H1 (cell line): ENCODE results near the gene LCE3E. TPM values are rescaled to one million over a fixed set of nuclear protein-coding genes. Genes with fewer than 3 reads are reported as not detected.

Source experiments
- CTCF ChIA-PET: fragments of 300-600 bp; sonication (Branson Sonifier 250); formaldehyde crosslinking; loops from one replicate; lab custom pipeline; 2021; ENCODE audit not compliant: partially characterized antibody; lab: Charles Lee
- POLR2A ChIA-PET: fragments of 300-600 bp; sonication (Branson Sonifier 250); formaldehyde crosslinking; loops from one replicate; lab custom pipeline; 2021; ENCODE audit warnings: inconsistent platforms; ENCODE audit not compliant: partially characterized antibody; lab: Charles Lee
- DNase-seq, 2 experiments: peaks; one replicate each; pipeline versions ENCODE4 v3.0.0 to v3.0.0-alpha.2; 2010 to 2022; ENCODE audit warnings: low spot score in 2 of 2, low read depth in 1 of 2, mixed read lengths in 1 of 2
- FAIRE-seq: peaks from 2 replicates; lab custom pipeline; 2011; peaks lifted over from hg19 to GRCh38; lab: Jason Lieb, UNC
- H2AFZ ChIP-seq: 2 replicates; pipeline ENCODE4 v1.8.1; 2012; ENCODE audit warnings: low read length, inconsistent platforms
- H2AK5ac ChIP-seq: 2 replicates; pipeline ENCODE4 v1.6.1; 2013; ENCODE audit warnings: low read depth, low read length
- H2BK120ac ChIP-seq: replicated peaks from 2 replicates; pipeline ENCODE3; 2013; ENCODE audit warnings: low read depth, low read length, inconsistent platforms
- H2BK12ac ChIP-seq: 2 replicates; pipeline ENCODE4 v1.6.1; 2013; ENCODE audit warnings: low read depth, low read length
- H2BK15ac ChIP-seq: 2 replicates; pipeline ENCODE4 v1.6.1; 2013; ENCODE audit warnings: low read length
- H2BK20ac ChIP-seq: 2 replicates; pipeline ENCODE4 v1.6.1; 2013; ENCODE audit warnings: low read length
- H2BK5ac ChIP-seq: 2 replicates; pipeline ENCODE4 v1.6.1; 2013; ENCODE audit warnings: low read depth, low read length
- H3K14ac ChIP-seq: 2 replicates; pipeline ENCODE4 v1.6.1; 2013; ENCODE audit warnings: inconsistent platforms; ENCODE audit not compliant: insufficient read length
- H3K18ac ChIP-seq: 2 replicates; pipeline ENCODE4 v1.6.1; 2013; ENCODE audit warnings: low read length; ENCODE audit errors: extremely low read depth
- H3K23ac ChIP-seq: 2 replicates; pipeline ENCODE4 v1.6.1; 2013; ENCODE audit warnings: inconsistent platforms; ENCODE audit not compliant: insufficient read length
- H3K23me2 ChIP-seq: 2 replicates; pipeline ENCODE4 v1.6.1; 2013; ENCODE audit warnings: low read depth, low read length
- H3K27ac ChIP-seq: 2 replicates; pipeline ENCODE4 v1.6.1; 2011; ENCODE audit warnings: low read depth, low read length, inconsistent platforms
- H3K27me3 ChIP-seq, 4 experiments: replicated peaks in 1 of 4; 1 replicate in 1 of 4; 2 replicates in 3 of 4; pipeline versions ENCODE4 v1.6.1 to v1.8.1; 2011 to 2013; ENCODE audit warnings: low read length in 3 of 4, mild to moderate bottlenecking in 3 of 4, inconsistent platforms in 2 of 4, mixed read lengths in 2 of 4, moderate library complexity in 1 of 4; ENCODE audit not compliant: control insufficient read depth in 3 of 4, insufficient read depth in 3 of 4; ENCODE audit errors: extremely low read depth in 1 of 4
- H3K36me3 ChIP-seq, 4 experiments: 2 replicates each; pipeline versions ENCODE4 v1.6.1 to v1.8.1; 2011 to 2013; ENCODE audit warnings: mild to moderate bottlenecking in 4 of 4, low read length in 3 of 4, moderate library complexity in 2 of 4, control low read depth in 1 of 4, inconsistent platforms in 1 of 4; ENCODE audit not compliant: insufficient read depth in 4 of 4, control insufficient read depth in 2 of 4
- H3K4ac ChIP-seq: replicated peaks from 2 replicates; pipeline ENCODE3; 2013; ENCODE audit warnings: low read length, low read depth, mixed read lengths, inconsistent platforms; ENCODE audit not compliant: insufficient read length
- H3K4me1 ChIP-seq, 4 experiments: replicated peaks in 1 of 4; 1 replicate in 1 of 4; 2 replicates in 3 of 4; pipeline versions ENCODE4 v1.6.1 to v1.8.1; 2011 to 2013; ENCODE audit warnings: low read length in 3 of 4, inconsistent platforms in 2 of 4, mixed read lengths in 1 of 4; ENCODE audit not compliant: insufficient read depth in 4 of 4, control insufficient read depth in 3 of 4
- H3K4me2 ChIP-seq, 2 experiments: 2 replicates each; pipeline versions ENCODE4 v1.6.1 to v1.8.1; 2011 to 2013; ENCODE audit warnings: low read depth in 2 of 2, low read length in 2 of 2, control low read depth in 1 of 2, inconsistent platforms in 1 of 2, mild to moderate bottlenecking in 1 of 2; ENCODE audit not compliant: insufficient read depth in 1 of 2
- H3K4me3 ChIP-seq, 4 experiments: fragments of 200-600, 300-600 bp in 1 of 4; sonication (generic), shearing (Covaris generic), sonication (Bioruptor Twin) in 1 of 4; 2 replicates each; pipeline versions ENCODE4 v1.5.1 to v1.8.1; 2011 to 2016; ENCODE audit warnings: low read length in 4 of 4, low read depth in 3 of 4, control low read depth in 2 of 4, inconsistent platforms in 2 of 4, mild to moderate bottlenecking in 2 of 4, mixed read lengths in 1 of 4, moderate library complexity in 1 of 4; ENCODE audit not compliant: insufficient read depth in 2 of 4; ENCODE audit errors: extremely low read depth in 1 of 4
- H3K56ac ChIP-seq: replicated peaks from 2 replicates; pipeline ENCODE3; 2013; ENCODE audit warnings: low read depth, mild to moderate bottlenecking, mixed read lengths, low read length, inconsistent platforms; ENCODE audit not compliant: insufficient read length
- H3K79me1 ChIP-seq: 2 replicates; pipeline ENCODE4 v1.6.1; 2013; ENCODE audit warnings: low read depth, low read length, control low read depth
- H3K79me2 ChIP-seq, 2 experiments: 2 replicates each; pipeline versions ENCODE4 v1.6.1 to v1.8.1; 2012 to 2013; ENCODE audit warnings: low read length in 2 of 2, mild to moderate bottlenecking in 2 of 2, inconsistent platforms in 1 of 2; ENCODE audit not compliant: insufficient read depth in 2 of 2, control insufficient read depth in 1 of 2
- H3K9ac ChIP-seq, 4 experiments: replicated peaks in 1 of 4; 1 replicate in 1 of 4; 2 replicates in 3 of 4; pipeline versions ENCODE4 v1.6.1 to v1.8.1; 2011 to 2013; ENCODE audit warnings: low read depth in 3 of 4, low read length in 3 of 4, control low read depth in 2 of 4, mild to moderate bottlenecking in 2 of 4, moderate library complexity in 2 of 4, inconsistent platforms in 1 of 4; ENCODE audit errors: extremely low read depth in 1 of 4
- H3K9me3 ChIP-seq, 2 experiments: 2 replicates each; pipeline versions ENCODE4 v1.6.1 to v1.8.1; 2012 to 2013; ENCODE audit warnings: mild to moderate bottlenecking in 2 of 2, moderate library complexity in 2 of 2, control low read depth in 1 of 2, inconsistent platforms in 1 of 2, low read depth in 1 of 2, low read length in 1 of 2, mixed read lengths in 1 of 2; ENCODE audit not compliant: insufficient read depth in 2 of 2
- H4K20me1 ChIP-seq, 2 experiments: replicated peaks in 1 of 2; 2 replicates each; pipeline versions ENCODE3 to v1.8.1; 2011 to 2013; ENCODE audit warnings: inconsistent platforms in 2 of 2, low read length in 2 of 2, mild to moderate bottlenecking in 1 of 2; ENCODE audit not compliant: insufficient read depth in 2 of 2, control insufficient read depth in 1 of 2
- H4K5ac ChIP-seq: 2 replicates; pipeline ENCODE4 v1.6.1; 2013; ENCODE audit warnings: low read length, low read depth, mixed read lengths, inconsistent platforms; ENCODE audit not compliant: insufficient read length
- H4K8ac ChIP-seq: 2 replicates; pipeline ENCODE4 v1.8.0; 2013; ENCODE audit warnings: mild to moderate bottlenecking, moderate library complexity, low read length, inconsistent platforms; ENCODE audit not compliant: insufficient read depth; ENCODE audit errors: extremely low read depth
- H4K91ac ChIP-seq: replicated peaks from 2 replicates; pipeline ENCODE3; 2013; ENCODE audit warnings: low read length, mixed read lengths, inconsistent platforms; ENCODE audit not compliant: insufficient read length
- BRCA1 ChIP-seq: IDR thresholded peaks from 2 replicates; pipeline ENCODE4 v1.6.1; 2012; ENCODE audit warnings: low read depth, low read length, improper control_type of control experiment
- CEBPB ChIP-seq: IDR thresholded peaks from 2 replicates; pipeline ENCODE4 v1.6.1; 2012; ENCODE audit warnings: low read depth, low read length
- EGR1 ChIP-seq: IDR thresholded peaks from 2 replicates; pipeline ENCODE4 v1.6.1; 2011; ENCODE audit warnings: low read depth, low read length, borderline replicate concordance
- GTF2F1 ChIP-seq: IDR thresholded peaks from 2 replicates; pipeline ENCODE4 v1.6.1; 2012; ENCODE audit warnings: low read depth, low read length, improper control_type of control experiment, borderline replicate concordance
- JUND ChIP-seq: IDR thresholded peaks from 2 replicates; pipeline ENCODE4 v1.6.1; 2011; ENCODE audit warnings: mild to moderate bottlenecking, improper control_type of control experiment, low read length
- RXRA ChIP-seq: IDR thresholded peaks from 2 replicates; pipeline ENCODE4 v1.6.1; 2011; ENCODE audit warnings: low read depth, mild to moderate bottlenecking, low read length, moderate library complexity; ENCODE audit not compliant: insufficient read depth
- SRF ChIP-seq: IDR thresholded peaks from 2 replicates; pipeline ENCODE4 v1.6.1; 2011; ENCODE audit warnings: mild to moderate bottlenecking, low read depth, low read length, moderate library complexity
- SUZ12 ChIP-seq: fragments of 200-600 bp; sonication (generic); IDR thresholded peaks from 2 replicates; pipeline ENCODE4 v1.6.1; 2012; ENCODE audit warnings: mild to moderate bottlenecking, inconsistent platforms, low read length, moderate library complexity, mixed read lengths
- ZNF274 ChIP-seq: IDR thresholded peaks from 2 replicates; pipeline ENCODE4 v1.7.0; 2012; ENCODE audit warnings: low read length, borderline replicate concordance; ENCODE audit errors: extremely low read depth
- WGBS, 2 experiments: shearing (Covaris generic) in 1 of 2; methylation state at CpG; one replicate each; pipeline versions ENCODE4 v1.1.6 to v1.1.7; 2013 to 2015; ENCODE audit warnings: low lambda C conversion rate in 2 of 2, mixed read lengths in 2 of 2, inconsistent platforms in 1 of 2, low coverage in 1 of 2, missing lambda C conversion rate in 1 of 2; ENCODE audit not compliant: insufficient replicate concordance in 2 of 2, insufficient coverage in 1 of 2, insufficient read length in 1 of 2; ENCODE audit errors: extremely low coverage in 1 of 2, missing lambda C conversion rate in 1 of 2; 5-methylcytosine and 5-hydroxymethylcytosine counted together
- polyA plus RNA-seq, 7 experiments: library from polyadenylated mRNA; depleted of rRNA in 3 of 7; stranded (reverse) in 5 of 7; unstranded in 2 of 7; fragments of >200 nt in 5 of 7; fragments of 200-250 nt in 2 of 7; gene quantifications; 1 replicate in 5 of 7; 2 replicates in 1 of 7; 4 replicates in 1 of 7; pipeline versions ENCODE4 v1.2.1 to v1.2.3, GENCODE V29; 2011 to 2013; ENCODE audit warnings: missing spikeins in 2 of 7, mixed read lengths in 2 of 7
- total RNA-seq: library from RNA; stranded (reverse); fragmentation: NEBNext Ultra II Directional; extraction: Animal tissue kit (Norgen Biotek cat#: 25700); gene quantifications from 2 replicates; pipeline ENCODE4 v1.2.1, GENCODE V29; 2021

The LCE3E gene
- total and polyA plus RNA-seq, 2 of the 8 experiments (the other 6 are each of a cell fraction or from before 2014, with no cell fraction given): not detected

DNA sequence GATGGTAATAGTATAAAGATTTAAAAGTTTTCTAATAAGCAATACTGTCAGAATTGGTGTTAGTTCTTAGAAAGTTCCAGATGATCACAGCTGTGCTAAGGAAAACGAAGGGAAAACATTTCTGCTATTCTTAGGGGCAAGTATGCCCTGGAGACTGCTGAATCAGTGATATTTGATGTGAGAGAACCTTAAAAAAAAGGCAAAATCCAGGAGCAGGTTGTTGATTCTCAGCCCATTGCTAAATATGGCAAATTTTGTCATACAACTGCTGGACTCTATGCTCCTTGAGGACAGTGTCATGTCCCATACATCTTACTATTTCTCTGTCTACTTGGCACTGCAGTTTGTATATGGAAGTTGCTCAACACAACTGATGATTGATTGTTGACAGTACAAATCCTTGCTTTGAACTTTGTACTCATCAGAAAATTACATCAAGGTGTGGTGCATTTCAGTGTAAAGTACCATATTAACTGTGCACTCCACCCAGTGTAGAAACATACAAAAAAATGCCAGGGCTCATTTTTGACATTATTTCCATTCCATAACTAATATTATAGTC, 41.4 kb downstream of the LCE3E start:
- Histone ChIP-seq H3K9ac (no peak overlapping the region), H3K23ac (no peak overlapping the region), H3K4ac (no peak overlapping the region), H3K36me3 (no peaks in the 10 kb centered on the region), H2BK120ac (no peak overlapping the region), H2BK15ac (no peak overlapping the region), H2AFZ (no peak overlapping the region), H3K79me1 (no peaks in the 10 kb centered on the region), H2BK5ac (no peak overlapping the region), H2AK5ac (no peak overlapping the region), H4K91ac (no peak overlapping the region), H2BK12ac (no peak overlapping the region), H3K9me3 (peaks cover 55 to 58% of the 10 kb centered on the region in 2 experiments), H3K27me3 (no peaks in the 10 kb centered on the region), H3K14ac (no peak overlapping the region), H3K18ac (no peak overlapping the region), H4K20me1 (no peaks in the 10 kb centered on the region), H3K79me2 (no peaks in the 10 kb centered on the region), H3K4me1 (no peaks in the 10 kb centered on the region), H4K8ac (no peak overlapping the region), H2BK20ac (no peak overlapping the region), H3K4me3 (no peak overlapping the region), H4K5ac (no peak overlapping the region), H3K4me2 (no peak overlapping the region), H3K27ac (no peak overlapping the region), H3K23me2 (no peaks in the 10 kb centered on the region), H3K56ac (no peak overlapping the region)
- CTCF ChIA-PET: no interaction called here
- FAIRE-seq (no peak), DNase-seq (no peak)
- WGBS, 2 experiments: 26% methylated on average over 1 of the region's 1 CpG; no CpG with 5 or more reads in 1 of the 2 experiments
- POLR2A ChIA-PET: no interaction called here
- no peak for TF ChIP-seq GTF2F1
- no peak for TF ChIP-seq JUND
- TF ChIP-seq CEBPB: no peak
- no peak for TF ChIP-seq SUZ12
- no peak for TF ChIP-seq EGR1
- TF ChIP-seq RXRA: no peak
- no peak for TF ChIP-seq ZNF274
- no peak for TF ChIP-seq SRF
- TF ChIP-seq BRCA1: no peak
